HL-60 (cell line): ENCODE results near the gene KIAA0930.

Source experiments
- DNase-seq, 2 experiments: peaks; one replicate each; pipeline ENCODE4 v3.0.0-alpha.2; 2010 to 2020; ENCODE audit warnings: low read depth in 1 of 2, low spot score in 1 of 2
- H3K27ac ChIP-seq: fragments of 250-450 bp; sonication (Bioruptor Pico); replicated peaks from 2 replicates; pipeline ENCODE4 v1.5.1; 2020; ENCODE audit warnings: mild to moderate bottlenecking, moderate library complexity
- H3K27me3 ChIP-seq: fragments of 250-450 bp; sonication (Bioruptor Pico); 2 replicates; pipeline ENCODE4 v1.5.1; 2021; ENCODE audit warnings: mild to moderate bottlenecking, moderate library complexity; ENCODE audit not compliant: insufficient read depth, poor library complexity, severe bottlenecking
- H3K4me3 ChIP-seq: replicated peaks from 2 replicates; pipeline ENCODE4 v1.5.1; 2011; ENCODE audit warnings: mild to moderate bottlenecking, control low read depth, low read length; ENCODE audit not compliant: insufficient read depth
- CTCF ChIP-seq: IDR thresholded peaks from one replicate; pipeline ENCODE4 v1.5.1; 2011; ENCODE audit warnings: low read length, control low read depth, inconsistent platforms; ENCODE audit not compliant: insufficient read depth
- GABPA ChIP-seq: IDR thresholded peaks from 2 replicates; pipeline ENCODE4 v1.6.1; 2012; ENCODE audit warnings: low read depth
- POLR2AphosphoS5 ChIP-seq: IDR thresholded peaks from 2 replicates; pipeline ENCODE4 v1.6.1; 2012; ENCODE audit warnings: low read depth
- REST ChIP-seq: IDR thresholded peaks from 2 replicates; pipeline ENCODE4 v1.6.1; 2012; ENCODE audit warnings: low read depth; ENCODE audit not compliant: insufficient replicate concordance
- SPI1 ChIP-seq: IDR thresholded peaks from 2 replicates; pipeline ENCODE4 v1.6.1; 2012; ENCODE audit warnings: low read depth, mild to moderate bottlenecking, borderline replicate concordance

The KIAA0930 gene

DNA sequence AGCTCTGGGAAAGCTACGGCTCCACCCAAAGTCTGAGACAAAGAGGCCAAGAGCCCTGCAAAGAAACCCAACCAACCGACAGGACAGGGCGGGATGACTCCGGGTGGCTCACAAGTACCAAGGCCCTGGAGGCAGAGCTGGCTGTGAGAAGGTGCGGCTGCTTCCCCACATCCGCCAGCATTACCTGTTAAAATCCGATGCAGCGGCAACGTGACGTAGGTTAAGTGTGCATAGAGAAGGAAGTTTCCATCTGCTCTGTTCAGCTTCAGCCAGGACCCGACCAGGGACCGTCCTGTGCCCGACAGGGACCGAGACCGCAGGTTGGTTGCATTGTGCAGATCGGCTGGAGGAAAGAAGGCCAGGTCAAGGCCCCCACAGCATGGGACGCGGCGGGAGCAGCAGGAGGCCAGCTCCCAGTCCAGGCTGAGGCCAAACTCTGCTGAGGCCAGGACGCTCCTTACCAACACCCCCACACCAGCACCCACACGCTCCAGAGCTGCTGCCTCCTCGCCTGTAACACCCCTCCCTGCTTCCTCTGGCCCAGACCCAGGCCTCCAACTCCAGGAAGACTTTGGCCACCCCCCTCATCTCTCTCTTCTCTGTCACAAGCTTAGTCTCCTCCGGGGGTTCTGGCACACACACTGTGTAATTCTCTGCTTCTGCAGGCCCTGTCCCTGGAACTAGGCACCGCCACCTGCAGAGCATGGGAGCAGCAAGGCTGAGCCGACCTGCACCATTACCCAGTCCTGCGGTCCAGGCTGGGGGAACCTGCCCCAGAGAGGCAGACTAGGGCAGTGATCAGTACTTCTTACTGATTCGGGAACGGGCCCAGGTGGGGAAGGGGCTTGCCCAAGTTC is 42.9 kb downstream of the KIAA0930 start:
- DNase-seq, result no peak
- TF ChIP-seq POLR2AphosphoS5 (no peak), GABPA (no peak), REST (no peak), SPI1 (no peak), CTCF (no peak)
- Histone ChIP-seq H3K27me3 (no peaks in the 10 kb centered on the region), H3K4me3 (no peak overlapping the region), H3K27ac (no peak overlapping the region)

DNA sequence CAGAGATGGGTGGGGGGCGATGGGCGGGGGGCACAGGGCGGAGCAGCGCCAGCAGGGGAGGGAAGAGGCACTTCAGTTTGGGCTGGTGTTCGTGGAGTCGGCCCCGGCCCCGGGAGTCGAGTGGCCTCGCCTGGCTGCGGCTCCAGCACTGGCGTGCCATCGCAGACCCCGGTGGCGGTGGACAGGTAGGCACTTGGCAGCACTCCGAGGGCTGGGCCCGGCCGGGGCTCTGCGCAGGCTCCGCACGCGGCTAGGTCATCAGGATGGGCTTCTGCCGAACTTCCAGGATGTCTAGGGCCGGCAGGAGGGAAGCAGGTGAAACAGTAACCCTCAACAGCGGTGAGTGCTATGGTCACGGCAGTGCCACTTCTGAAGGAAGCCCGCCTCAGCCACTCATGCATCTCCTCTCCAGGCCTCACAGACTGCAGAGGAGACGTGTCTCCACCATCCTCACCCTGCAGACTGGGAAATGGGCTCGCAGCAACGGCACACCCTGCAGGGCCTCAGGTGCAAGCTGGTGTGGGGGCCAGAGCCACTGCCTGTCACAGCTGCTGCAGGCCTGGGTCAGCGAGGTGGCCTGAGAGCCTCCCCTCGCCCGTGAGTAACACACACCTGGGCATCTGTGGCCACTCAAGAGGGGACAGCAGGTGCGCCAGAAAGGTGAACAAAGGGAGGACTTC is 43.6 kb downstream of the KIAA0930 start:
- DNase-seq, result no peak
- Histone ChIP-seq H3K27me3 (no peaks in the 10 kb centered on the region), H3K4me3 (no peak overlapping the region), H3K27ac (no peak overlapping the region)
- no peak for TF ChIP-seq SPI1
- no peak for TF ChIP-seq REST
- no peak for TF ChIP-seq GABPA
- TF ChIP-seq CTCF, result no peak
- no peak for TF ChIP-seq POLR2AphosphoS5

DNA sequence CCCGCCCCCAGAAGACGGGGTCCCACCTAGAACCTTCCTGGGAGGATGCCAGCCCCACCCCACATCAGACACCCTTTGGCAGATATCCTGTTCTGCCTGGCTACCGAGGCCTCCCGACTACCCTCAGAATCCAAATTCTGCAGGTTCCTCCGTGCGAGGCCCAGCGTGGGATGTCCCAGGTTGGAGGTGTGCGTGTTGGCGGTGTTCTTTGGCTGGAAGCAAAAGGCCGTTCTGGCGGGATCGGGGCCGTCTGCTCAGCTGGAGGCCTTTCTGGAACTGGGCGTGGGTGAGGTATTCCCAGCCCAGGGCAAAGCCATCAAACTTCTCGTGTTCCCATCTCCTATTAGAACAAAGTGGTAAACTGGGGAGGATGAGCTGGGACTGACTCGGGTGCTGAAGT is 44.4 kb downstream of the KIAA0930 start:
- Histone ChIP-seq H3K27ac (no peak overlapping the region), H3K4me3 (no peak overlapping the region), H3K27me3 (no peaks in the 10 kb centered on the region)
- TF ChIP-seq SPI1 (no peak), GABPA (no peak), CTCF (no peak), POLR2AphosphoS5 (no peak; the same call in 1 of the 2 replicates), REST (no peak)
- no peak for DNase-seq
